GM19324 (cell line): ENCODE results near the gene NRN1L.
"Not testable (repeated sequence)": the region's sequence is repeated elsewhere in the genome, so short reads cannot be mapped to it uniquely, and the experiment has no call there.

Experiments used
- ATAC-seq: cut with Tn5 transposase; IDR thresholded peaks from one replicate; pipeline ENCODE4 v1.9.1; 2021; ENCODE audit warnings: mild to moderate bottlenecking, moderate library complexity; ENCODE audit not compliant: unreplicated experiment, low FRiP score

NRN1L gene

GRCh38 chr16:67884684-67885083 lies at the start of gene NRN1L:
NRN1L (plus strand) TSS chr16:67884885; CDS start chr16:67884904, 19 bp downstream.
- ATAC-seq, result no peak

GRCh38 chr16:67837190-67837589 lies 47.5 kb upstream of the NRN1L start:
- not testable (repeated sequence) for ATAC-seq

- no peak for ATAC-seq
Measured at GRCh38 chr16:67837811-67838210, 46.9 kb upstream of the NRN1L start.

DNA sequence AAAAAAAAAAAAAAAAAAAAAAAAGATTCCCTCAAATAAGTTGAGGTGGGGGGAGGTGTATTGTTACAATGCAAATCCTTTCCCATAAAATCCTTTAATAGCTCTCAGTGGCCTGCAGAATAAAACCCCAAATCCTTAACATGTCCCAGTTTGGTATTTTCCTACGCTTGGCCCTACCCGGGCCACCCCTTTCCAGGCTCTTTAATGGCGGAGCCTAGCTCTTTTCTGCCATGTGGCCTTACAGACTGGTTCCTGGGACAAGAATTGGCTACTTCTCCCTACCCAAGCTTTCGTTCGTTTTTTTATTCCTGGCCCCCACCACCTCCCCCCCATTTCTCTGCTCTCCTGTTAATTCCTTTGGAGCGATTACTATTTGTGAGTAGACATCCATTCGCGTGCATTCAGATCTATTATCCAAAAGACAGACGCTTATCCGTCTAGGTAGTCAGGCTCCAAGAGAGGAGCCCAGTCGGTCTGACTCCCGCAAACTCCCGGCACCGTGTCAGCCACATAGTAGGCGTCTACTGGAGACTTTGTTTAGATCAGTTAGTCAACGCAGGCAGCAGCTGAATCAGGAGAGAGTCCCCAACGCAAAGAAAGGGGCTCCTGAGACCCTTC lies 43.4 kb upstream of the NRN1L start:
- no peak for ATAC-seq

- peak; percentile 47 for ATAC-seq
Measured at GRCh38 chr16:67841816-67842508, 42.7 kb upstream of the NRN1L start, which contains the start of gene THAP11. THAP11 (plus strand) TSS chr16:67842320; CDS start chr16:67842555, 235 bp downstream.

GRCh38 chr16:67842509-67843342 lies 42.0 kb upstream of the NRN1L start:
- peak; percentile 4 for ATAC-seq

DNA sequence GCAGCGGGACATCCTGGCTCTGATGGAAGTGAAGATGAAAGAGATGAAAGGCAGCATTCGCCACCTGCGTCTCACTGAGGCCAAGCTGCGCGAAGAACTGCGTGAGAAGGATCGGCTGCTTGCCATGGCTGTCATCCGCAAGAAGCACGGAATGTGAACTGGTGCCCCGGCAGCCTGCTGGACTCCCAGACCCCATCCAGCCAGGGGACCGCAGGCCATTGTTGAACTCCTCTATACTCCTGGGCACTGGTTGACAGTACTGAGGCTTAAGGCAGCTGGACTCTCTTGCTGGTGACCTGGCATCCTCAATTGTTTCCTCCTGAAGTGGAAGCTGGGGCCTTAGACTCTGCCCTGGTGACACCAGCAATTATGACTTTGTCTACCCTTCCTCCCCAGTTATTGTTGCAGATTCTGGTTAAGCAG lies 41.3 kb upstream of the NRN1L start:
- ATAC-seq, result no peak

- no peak for ATAC-seq
Measured at GRCh38 chr16:67844497-67844896, 40.2 kb upstream of the NRN1L start.

DNA sequence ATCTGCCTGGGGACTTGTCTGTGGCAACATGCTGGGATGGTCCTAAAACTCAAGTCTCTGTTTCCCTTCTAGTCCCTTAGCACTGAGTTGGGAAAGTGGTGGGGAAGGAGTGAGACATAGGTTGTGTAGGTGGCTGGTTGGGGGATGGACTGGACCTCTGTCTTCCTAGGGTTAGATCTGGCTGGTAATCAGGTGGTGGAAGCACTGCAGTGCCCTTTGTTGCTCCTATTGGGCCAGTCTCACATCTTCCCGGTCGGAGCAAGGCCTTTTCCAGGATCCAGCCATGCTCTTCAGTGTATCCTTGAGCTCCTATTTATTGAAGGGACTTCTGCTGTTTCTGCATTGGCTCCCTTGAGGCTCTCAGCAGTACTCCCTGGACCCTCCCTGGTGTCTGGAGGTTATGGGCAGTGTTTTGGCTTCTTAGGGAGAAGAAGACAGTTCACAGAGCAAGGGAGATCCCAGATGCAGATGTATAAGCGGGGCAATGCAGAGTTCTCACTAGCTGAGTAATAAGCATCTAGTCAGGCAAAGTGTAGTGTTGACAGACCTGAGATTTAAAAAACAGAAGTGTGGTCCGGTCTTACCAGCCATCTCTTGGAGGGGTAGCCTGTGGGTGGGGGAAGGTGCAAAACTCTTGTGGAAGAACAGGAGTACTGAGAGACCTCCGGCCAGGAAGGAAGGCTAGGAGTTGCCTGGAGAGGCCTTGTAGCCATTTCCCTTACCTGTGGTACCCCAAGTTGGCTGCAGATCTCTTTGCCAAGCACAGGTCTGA lies 39.2 kb upstream of the NRN1L start:
- no peak for ATAC-seq

GRCh38 chr16:67846063-67846319 lies 38.7 kb upstream of the NRN1L start:
- no peak for ATAC-seq

GRCh38 chr16:67846320-67847063 lies 38.2 kb upstream of the NRN1L start, which contains the start of gene NUTF2:
NUTF2 (plus strand) TSS chr16:67846933; CDS start chr16:67865131, 18,198 bp downstream.
- peak; percentile 68 for ATAC-seq

DNA sequence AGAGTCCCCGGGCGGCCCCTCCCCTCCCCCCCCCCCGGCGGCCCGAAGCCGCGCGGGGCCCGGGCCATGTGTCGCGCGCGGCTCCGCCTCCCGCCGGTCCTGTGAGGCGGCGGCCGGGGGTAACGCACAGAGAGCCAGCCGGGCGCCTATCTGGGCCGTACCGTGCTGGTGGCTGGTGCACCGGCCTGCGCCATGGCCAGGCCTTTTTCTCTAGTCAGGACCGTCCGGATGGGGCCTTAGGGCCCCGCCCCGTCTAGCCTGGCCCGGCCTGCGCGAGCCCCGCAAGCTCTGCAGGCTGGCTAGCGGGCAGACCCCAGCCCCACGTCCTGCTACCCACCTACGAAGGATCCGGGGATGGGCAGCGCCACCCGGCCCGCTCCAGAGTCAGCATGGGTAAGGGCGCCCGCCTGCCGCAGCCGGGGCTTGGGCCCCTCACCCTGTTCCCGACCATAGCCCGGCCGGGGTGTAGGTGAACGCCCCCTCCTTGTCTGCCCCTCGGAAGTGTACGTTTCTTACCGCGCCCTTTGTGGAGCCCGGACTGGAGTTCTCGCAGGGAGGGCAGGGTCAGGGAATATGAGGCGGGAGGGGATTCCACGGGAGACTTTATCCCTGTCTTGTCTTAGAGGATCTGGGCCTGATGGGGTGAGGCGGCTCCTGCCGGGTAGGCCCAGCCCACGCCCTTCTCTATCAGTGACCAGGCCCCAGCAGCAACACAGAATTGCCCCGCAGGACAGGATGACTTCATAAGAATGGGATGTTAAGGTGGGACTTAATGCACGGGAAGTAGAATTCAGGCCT lies 37.4 kb upstream of the NRN1L start, which contains the start of gene CENPT:
Gene CENPT, minus strand, starts transcription at position 630 of the 798 bp plus-strand sequence. CDS start 13,834 bp downstream, outside the sequence.
- peak; percentile 34 for ATAC-seq

GRCh38 chr16:67848118-67848517 lies 36.6 kb upstream of the NRN1L start:
- no peak for ATAC-seq

DNA sequence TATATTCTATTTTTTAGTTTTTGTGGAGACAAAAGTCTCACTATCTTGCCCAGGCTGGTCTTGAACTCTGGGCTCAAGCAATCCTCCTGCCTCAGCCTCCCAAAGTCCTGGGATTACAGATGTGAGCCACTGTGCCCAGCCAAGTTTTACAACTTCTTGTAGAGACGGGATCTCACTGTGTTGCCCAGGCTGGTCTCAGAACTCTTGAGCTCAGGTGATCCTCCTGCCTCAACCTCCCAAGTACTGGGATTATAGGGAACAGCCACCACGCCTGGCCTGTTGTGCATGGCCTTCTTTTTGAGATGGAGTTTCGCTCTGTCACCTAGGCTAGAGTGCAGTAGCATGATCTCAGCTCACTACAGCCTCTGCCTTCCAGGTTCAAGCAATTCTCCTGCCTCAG lies 31.0 kb upstream of the NRN1L start:
- no peak for ATAC-seq

DNA sequence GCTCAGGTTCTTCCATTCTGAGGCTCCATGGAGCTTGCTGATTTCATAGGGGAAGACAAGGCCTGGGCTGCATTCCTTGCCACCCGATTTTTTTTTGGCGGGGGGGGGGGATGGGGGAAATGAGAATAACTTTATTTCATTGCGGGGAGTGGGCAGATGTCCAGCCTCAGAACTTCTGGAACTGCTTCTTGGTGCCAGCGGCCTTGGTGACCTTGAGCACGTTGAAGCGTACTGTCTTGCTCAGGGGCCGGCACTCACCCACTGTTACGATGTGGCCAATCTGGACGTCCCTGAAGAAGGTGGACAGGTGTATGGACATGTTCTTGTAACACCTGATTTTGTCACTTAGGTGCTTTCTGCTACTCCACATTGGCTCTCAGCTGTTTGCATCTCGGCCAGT lies 28.9 kb upstream of the NRN1L start:
- no peak for ATAC-seq

DNA sequence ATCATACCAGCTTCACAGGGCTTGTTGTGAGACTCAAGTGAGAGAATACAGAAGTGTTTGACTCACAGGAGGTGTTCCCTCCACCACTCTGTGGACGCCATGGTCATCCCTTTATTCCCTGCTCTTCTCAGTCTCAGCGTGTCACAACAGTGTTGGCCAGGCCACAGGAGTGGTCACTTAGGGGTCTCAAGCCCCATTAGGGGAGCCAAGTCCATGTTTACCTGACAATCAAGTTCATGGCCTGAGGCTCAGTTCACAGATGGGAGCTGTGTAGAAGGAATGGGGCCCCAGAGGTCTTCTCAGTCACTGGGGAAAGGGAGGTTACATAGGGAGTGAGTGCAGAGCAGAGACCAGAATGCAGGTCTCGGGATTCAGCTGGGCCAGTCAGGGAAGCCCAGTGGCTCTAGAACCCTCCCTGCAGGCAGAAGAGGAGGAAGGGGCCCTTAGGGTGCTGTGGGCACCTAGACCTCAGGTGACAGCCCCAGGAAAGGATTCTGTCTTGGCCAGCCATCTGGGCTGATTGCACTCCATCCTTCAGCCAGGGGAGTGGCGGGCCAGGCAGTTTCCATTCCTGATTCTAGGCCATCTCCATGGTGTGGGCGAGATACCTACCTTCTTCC lies 27.6 kb upstream of the NRN1L start:
- ATAC-seq, result no peak

DNA sequence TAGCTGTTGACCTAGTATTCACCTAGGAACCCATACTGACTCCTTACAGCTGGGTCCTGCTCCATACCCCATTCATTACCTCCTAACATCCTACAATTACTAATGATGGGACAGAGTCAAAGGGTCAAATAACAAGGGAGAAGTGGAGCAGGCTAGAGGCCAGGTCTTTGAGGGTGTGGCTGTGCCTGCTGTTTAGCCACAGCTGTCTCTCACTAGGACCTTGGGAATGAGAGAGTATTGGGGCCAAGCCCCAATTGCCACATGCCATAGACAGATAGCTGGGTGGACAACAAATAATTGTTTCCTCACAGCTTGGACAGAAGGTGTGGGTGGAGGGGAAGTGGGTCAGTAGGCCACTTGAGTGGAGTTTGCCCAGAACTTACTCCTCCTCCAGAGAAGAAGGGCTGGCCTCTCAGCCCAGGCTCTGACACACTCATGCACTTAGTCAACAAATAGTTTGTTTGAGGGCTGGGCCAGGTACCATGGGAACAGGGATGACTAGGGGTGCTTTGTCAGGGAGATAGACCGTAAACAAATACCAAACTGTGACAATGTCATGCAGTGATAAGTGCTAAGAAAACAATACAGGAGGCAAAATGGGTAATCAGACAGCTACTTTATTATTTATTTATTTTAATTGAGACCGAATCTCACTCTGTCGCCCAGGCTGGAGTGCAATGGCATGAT lies 27.0 kb upstream of the NRN1L start:
- no peak for ATAC-seq

- ATAC-seq, result no peak
Measured at GRCh38 chr16:67858500-67858899, 26.2 kb upstream of the NRN1L start.
